ENCODE measurements around the gene MDM2. TPM values are rescaled to one million over a fixed set of nuclear protein-coding genes. Genes with fewer than 3 reads are reported as not detected.

The MDM2 gene
- total RNA-seq, 1 experiment from 2014 or later = 56.9 TPM

GRCh38 chr12:68846811-68847210 is 38.8 kb downstream of the MDM2 start:
- H3K36me3 ChIP-seq (ENCODE audit: insufficient read depth, low read length) = peaks cover under 1% of the 10 kb centered on the region; the same call in 1 of the 2 replicates
- H3K27me3 ChIP-seq (ENCODE audit: low read length) = no peaks in the 10 kb centered on the region
- H3K27ac ChIP-seq (ENCODE audit: low read length) = no peak overlapping the region
- no peak overlapping the region for H2AFZ ChIP-seq (ENCODE audit: low read length)
- peaks cover 6% of the 10 kb centered on the region; the same call in 1 of the 2 replicates for H4K20me1 ChIP-seq (ENCODE audit: insufficient read depth, low read depth, low read length)
- H3K79me2 ChIP-seq (ENCODE audit: low read length) = no peaks in the 10 kb centered on the region
- H3K4me3 ChIP-seq (ENCODE audit: low read length) = no peak overlapping the region
- H3K9ac ChIP-seq (ENCODE audit: low read length) = no peak overlapping the region
- no peaks in the 10 kb centered on the region for H3K9me2 ChIP-seq (replicated peaks; ENCODE audit: insufficient read depth, low read length)
- no peaks in the 10 kb centered on the region for H3K9me3 ChIP-seq (ENCODE audit: low read length)
- peaks cover 5% of the 10 kb centered on the region for H3K4me1 ChIP-seq (ENCODE audit: low read length)
- H3K4me2 ChIP-seq (ENCODE audit: low read depth, low read length, poor library complexity, severe bottlenecking) = no peak overlapping the region
- DNase-seq = no peak

- no peaks in the 10 kb centered on the region for H3K9me3 ChIP-seq (ENCODE audit: low read length)
Measured at GRCh38 chr12:68850390-68850789, 42.4 kb downstream of the MDM2 start.

GRCh38 chr12:68851592-68852306 is 43.8 kb downstream of the MDM2 start:
- H3K4me3 ChIP-seq (ENCODE audit: low read length) = no peak overlapping the region
- no peak overlapping the region for H2AFZ ChIP-seq (ENCODE audit: low read length)
- no peaks in the 10 kb centered on the region for H3K9me3 ChIP-seq (ENCODE audit: low read length)
- H3K27me3 ChIP-seq (ENCODE audit: low read length) = no peaks in the 10 kb centered on the region
- no peaks in the 10 kb centered on the region for H4K20me1 ChIP-seq (ENCODE audit: insufficient read depth, low read depth, low read length)
- no peaks in the 10 kb centered on the region for H3K9me2 ChIP-seq (replicated peaks; ENCODE audit: insufficient read depth, low read length)
- no peak for DNase-seq
- no peak overlapping the region for H3K9ac ChIP-seq (ENCODE audit: low read length)
- H3K79me2 ChIP-seq (ENCODE audit: low read length) = no peaks in the 10 kb centered on the region
- no peaks in the 10 kb centered on the region for H3K4me1 ChIP-seq (ENCODE audit: low read length)
- no peaks in the 10 kb centered on the region for H3K36me3 ChIP-seq (ENCODE audit: insufficient read depth, low read length)
- no peak overlapping the region for H3K27ac ChIP-seq (ENCODE audit: low read length)
- H3K4me2 ChIP-seq (ENCODE audit: low read depth, low read length, poor library complexity, severe bottlenecking) = no peak overlapping the region

More at GRCh38 chr12:68850390-68850789, 42.4 kb downstream of the MDM2 start:
- Histone ChIP-seq H3K27ac (ENCODE audit: low read length) (no peak overlapping the region), H3K4me1 (ENCODE audit: low read length) (no peaks in the 10 kb centered on the region), H3K9me2 (replicated peaks; ENCODE audit: insufficient read depth, low read length) (no peaks in the 10 kb centered on the region), H3K27me3 (ENCODE audit: low read length) (no peaks in the 10 kb centered on the region), H4K20me1 (ENCODE audit: insufficient read depth, low read depth, low read length) (0 out of 2 replicates have a peak, but pooled peaks cover under 1% of the 10 kb centered on the region), H3K4me3 (ENCODE audit: low read length) (no peak overlapping the region), H3K36me3 (ENCODE audit: insufficient read depth, low read length) (no peaks in the 10 kb centered on the region), H3K9ac (ENCODE audit: low read length) (no peak overlapping the region), H2AFZ (ENCODE audit: low read length) (no peak overlapping the region), H3K79me2 (ENCODE audit: low read length) (no peaks in the 10 kb centered on the region), H3K4me2 (ENCODE audit: low read depth, low read length, poor library complexity, severe bottlenecking) (no peak overlapping the region)
- no peak for DNase-seq

GRCh38 chr12:68853396-68854077 is 45.6 kb downstream of the MDM2 start:
- Histone ChIP-seq H3K27me3 (ENCODE audit: low read length) (no peaks in the 10 kb centered on the region), H3K9ac (ENCODE audit: low read length) (no peak overlapping the region), H2AFZ (ENCODE audit: low read length) (no peak overlapping the region), H3K4me3 (ENCODE audit: low read length) (no peak overlapping the region), H4K20me1 (ENCODE audit: insufficient read depth, low read depth, low read length) (no peaks in the 10 kb centered on the region), H3K4me1 (ENCODE audit: low read length) (no peaks in the 10 kb centered on the region), H3K4me2 (ENCODE audit: low read depth, low read length, poor library complexity, severe bottlenecking) (no peak overlapping the region), H3K79me2 (ENCODE audit: low read length) (no peaks in the 10 kb centered on the region), H3K27ac (ENCODE audit: low read length) (no peak overlapping the region), H3K36me3 (ENCODE audit: insufficient read depth, low read length) (no peaks in the 10 kb centered on the region), H3K9me2 (replicated peaks; ENCODE audit: insufficient read depth, low read length) (no peaks in the 10 kb centered on the region), H3K9me3 (ENCODE audit: low read length) (no peaks in the 10 kb centered on the region)
- no peak for DNase-seq

GRCh38 chr12:68854078-68854468 is 46.1 kb downstream of the MDM2 start:
- H3K9ac ChIP-seq (ENCODE audit: low read length) = no peak overlapping the region
- no peak overlapping the region for H2AFZ ChIP-seq (ENCODE audit: low read length)
- no peaks in the 10 kb centered on the region for H3K36me3 ChIP-seq (ENCODE audit: insufficient read depth, low read length)
- no peaks in the 10 kb centered on the region for H4K20me1 ChIP-seq (ENCODE audit: insufficient read depth, low read depth, low read length)
- no peak overlapping the region for H3K27ac ChIP-seq (ENCODE audit: low read length)
- no peaks in the 10 kb centered on the region for H3K27me3 ChIP-seq (ENCODE audit: low read length)
- H3K4me2 ChIP-seq (ENCODE audit: low read depth, low read length, poor library complexity, severe bottlenecking) = no peak overlapping the region
- DNase-seq = no peak
- H3K9me3 ChIP-seq (ENCODE audit: low read length) = no peaks in the 10 kb centered on the region
- no peaks in the 10 kb centered on the region for H3K4me1 ChIP-seq (ENCODE audit: low read length)
- no peaks in the 10 kb centered on the region for H3K79me2 ChIP-seq (ENCODE audit: low read length)
- H3K4me3 ChIP-seq (ENCODE audit: low read length) = no peak overlapping the region
- H3K9me2 ChIP-seq (replicated peaks; ENCODE audit: insufficient read depth, low read length) = no peaks in the 10 kb centered on the region

GRCh38 chr12:68854554-68854953 is 46.6 kb downstream of the MDM2 start:
- Histone ChIP-seq H2AFZ (ENCODE audit: low read length) (no peak overlapping the region), H3K4me3 (ENCODE audit: low read length) (no peak overlapping the region)
- no peak for DNase-seq

GRCh38 chr12:68855111-68855510 is 47.1 kb downstream of the MDM2 start:
- Histone ChIP-seq H3K27me3 (ENCODE audit: low read length) (no peaks in the 10 kb centered on the region), H2AFZ (ENCODE audit: low read length) (no peak overlapping the region), H3K4me2 (ENCODE audit: low read depth, low read length, poor library complexity, severe bottlenecking) (no peak overlapping the region), H3K27ac (ENCODE audit: low read length) (no peak overlapping the region), H4K20me1 (ENCODE audit: insufficient read depth, low read depth, low read length) (no peaks in the 10 kb centered on the region), H3K79me2 (ENCODE audit: low read length) (no peaks in the 10 kb centered on the region), H3K4me3 (ENCODE audit: low read length) (no peak overlapping the region), H3K36me3 (ENCODE audit: insufficient read depth, low read length) (no peaks in the 10 kb centered on the region), H3K9me3 (ENCODE audit: low read length) (no peaks in the 10 kb centered on the region), H3K9me2 (replicated peaks; ENCODE audit: insufficient read depth, low read length) (no peaks in the 10 kb centered on the region), H3K9ac (ENCODE audit: low read length) (no peak overlapping the region), H3K4me1 (ENCODE audit: low read length) (no peaks in the 10 kb centered on the region)
- DNase-seq = no peak

More at GRCh38 chr12:68854554-68854953, 46.6 kb downstream of the MDM2 start:
- Histone ChIP-seq H3K9me3 (ENCODE audit: low read length) (no peaks in the 10 kb centered on the region), H3K27ac (ENCODE audit: low read length) (no peak overlapping the region), H3K4me2 (ENCODE audit: low read depth, low read length, poor library complexity, severe bottlenecking) (no peak overlapping the region), H3K79me2 (ENCODE audit: low read length) (no peaks in the 10 kb centered on the region), H3K9me2 (replicated peaks; ENCODE audit: insufficient read depth, low read length) (no peaks in the 10 kb centered on the region), H3K4me1 (ENCODE audit: low read length) (no peaks in the 10 kb centered on the region), H3K27me3 (ENCODE audit: low read length) (no peaks in the 10 kb centered on the region), H3K9ac (ENCODE audit: low read length) (no peak overlapping the region), H4K20me1 (ENCODE audit: insufficient read depth, low read depth, low read length) (no peaks in the 10 kb centered on the region), H3K36me3 (ENCODE audit: insufficient read depth, low read length) (no peaks in the 10 kb centered on the region)

GRCh38 chr12:68855771-68856170 is 47.8 kb downstream of the MDM2 start:
- H3K27ac ChIP-seq (ENCODE audit: low read length) = no peak overlapping the region
- H4K20me1 ChIP-seq (ENCODE audit: insufficient read depth, low read depth, low read length) = no peaks in the 10 kb centered on the region
- H3K4me3 ChIP-seq (ENCODE audit: low read length) = no peak overlapping the region
- DNase-seq = no peak
- H3K79me2 ChIP-seq (ENCODE audit: low read length) = no peaks in the 10 kb centered on the region
- H3K9me3 ChIP-seq (ENCODE audit: low read length) = no peaks in the 10 kb centered on the region
- no peaks in the 10 kb centered on the region for H3K27me3 ChIP-seq (ENCODE audit: low read length)
- H3K9me2 ChIP-seq (replicated peaks; ENCODE audit: insufficient read depth, low read length) = no peaks in the 10 kb centered on the region
- no peak overlapping the region for H3K4me2 ChIP-seq (ENCODE audit: low read depth, low read length, poor library complexity, severe bottlenecking)
- H3K36me3 ChIP-seq (ENCODE audit: insufficient read depth, low read length) = no peaks in the 10 kb centered on the region
- no peaks in the 10 kb centered on the region for H3K4me1 ChIP-seq (ENCODE audit: low read length)
- no peak overlapping the region for H2AFZ ChIP-seq (ENCODE audit: low read length)
- H3K9ac ChIP-seq (ENCODE audit: low read length) = no peak overlapping the region
